HG02759 (cell line): ENCODE data around the gene OSMR.
"Not testable (repeated sequence)": the region's sequence is repeated elsewhere in the genome, so short reads cannot be mapped to it uniquely, and the experiment has no call there.

Experiments used
- ATAC-seq: cut with Tn5 transposase; IDR thresholded peaks from one replicate; pipeline ENCODE4 v1.9.1; 2021; ENCODE audit warnings: mild to moderate bottlenecking, moderate library complexity; ENCODE audit not compliant: unreplicated experiment

Gene OSMR

GRCh38 chr5:38830521-38831051, 15.2 kb upstream of the OSMR start:
- ATAC-seq, result no peak

GRCh38 chr5:38831117-38831516, 14.7 kb upstream of the OSMR start:
- no peak for ATAC-seq

- no peak for ATAC-seq
These were observed 13.9 kb upstream of the OSMR start for GRCh38 chr5:38831909-38832308.

GRCh38 chr5:38832810-38833209, 13.0 kb upstream of the OSMR start:
- ATAC-seq, result no peak

- ATAC-seq, result no peak
These were observed 9.9 kb upstream of the OSMR start for GRCh38 chr5:38835887-38836286.

DNA sequence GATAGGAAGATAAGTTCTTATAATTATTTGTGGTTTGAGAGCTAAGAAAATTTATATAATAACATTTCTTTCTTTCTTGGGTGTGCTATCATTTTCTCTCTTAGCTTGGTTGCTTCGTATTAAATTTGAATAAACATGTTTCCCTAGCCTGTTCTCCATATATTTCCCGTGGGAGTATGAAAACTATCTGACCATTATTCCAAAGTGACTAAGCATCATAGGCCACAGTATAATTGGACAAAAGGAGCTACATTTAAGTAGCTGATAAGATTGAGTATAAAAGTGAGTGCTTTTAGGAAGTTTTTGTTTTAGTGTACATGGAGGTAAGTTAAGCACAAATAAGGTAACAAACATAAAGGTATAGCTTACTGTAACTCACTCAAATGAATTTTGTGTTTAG, 8.4 kb upstream of the OSMR start:
- ATAC-seq, result no peak

DNA sequence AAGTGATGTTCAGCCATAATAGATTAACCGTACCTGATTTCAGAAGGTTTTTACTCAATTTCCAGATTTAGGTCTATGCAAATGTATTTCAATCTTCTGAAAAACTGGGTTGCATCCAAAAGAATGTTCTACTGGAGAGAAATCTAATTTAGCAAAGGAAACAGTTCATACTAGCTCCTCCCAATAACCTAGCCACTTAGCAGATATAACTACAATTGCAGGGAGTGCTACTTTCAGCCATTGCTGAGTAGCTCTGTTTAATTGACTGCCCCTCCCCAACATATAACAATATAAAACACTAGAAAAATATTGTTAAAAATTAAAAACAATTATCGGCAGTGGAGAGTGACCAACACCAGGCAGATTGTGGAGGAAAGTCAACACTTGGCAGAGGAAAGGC, 7.9 kb upstream of the OSMR start:
- ATAC-seq, result no peak

DNA sequence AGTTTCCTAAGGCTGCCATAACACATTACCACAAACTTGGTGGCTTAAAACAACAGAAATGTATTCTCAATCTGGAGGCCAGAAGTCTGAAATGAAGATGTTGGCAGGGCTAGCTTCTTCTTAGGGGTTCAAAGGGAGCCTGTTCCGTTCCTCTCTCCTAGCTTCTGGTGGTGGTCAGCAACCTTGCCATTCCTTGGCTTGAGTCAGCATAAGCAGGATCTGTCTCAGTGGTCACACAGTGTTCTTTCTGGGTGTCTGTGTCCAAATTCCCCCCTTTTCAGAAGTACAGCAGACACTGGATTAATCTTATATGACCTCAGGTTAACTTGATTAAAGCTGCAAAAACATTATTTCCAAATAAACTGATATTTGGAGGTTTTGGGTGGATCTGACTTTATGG, 2.1 kb upstream of the OSMR start:
- no peak for ATAC-seq

- ATAC-seq, result no peak
These were observed 683 bp downstream of the OSMR start for GRCh38 chr5:38846379-38847011.

- ATAC-seq, result no peak
These were observed 1.9 kb downstream of the OSMR start for GRCh38 chr5:38847559-38848347.

DNA sequence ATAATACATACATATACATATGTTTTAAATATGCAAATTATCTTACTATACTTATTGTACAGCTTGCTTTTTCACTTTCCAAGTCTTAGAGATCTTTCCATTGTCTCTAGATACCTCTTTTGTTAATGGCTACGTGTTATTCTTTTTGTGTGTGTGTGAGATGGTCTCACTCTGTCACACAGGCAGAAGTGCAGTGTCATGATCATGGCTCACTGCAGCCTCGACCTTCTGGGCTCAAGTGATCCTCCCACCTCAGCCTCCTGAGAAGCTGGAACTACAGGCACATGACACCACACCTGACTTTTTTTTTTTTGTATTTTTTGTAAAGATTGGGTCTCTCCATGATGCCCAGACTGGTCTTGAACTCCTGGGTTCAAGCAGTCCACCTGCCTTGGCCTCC, 2.8 kb downstream of the OSMR start:
- ATAC-seq, result no peak

GRCh38 chr5:38851640-38852039, 5.8 kb downstream of the OSMR start:
- ATAC-seq, result not testable (repeated sequence)

- ATAC-seq, result no peak
These were observed 8.1 kb downstream of the OSMR start for GRCh38 chr5:38853753-38854470.

GRCh38 chr5:38854907-38855306, 9.1 kb downstream of the OSMR start:
- ATAC-seq, result no peak

GRCh38 chr5:38856660-38857059, 10.8 kb downstream of the OSMR start:
- ATAC-seq, result no peak

DNA sequence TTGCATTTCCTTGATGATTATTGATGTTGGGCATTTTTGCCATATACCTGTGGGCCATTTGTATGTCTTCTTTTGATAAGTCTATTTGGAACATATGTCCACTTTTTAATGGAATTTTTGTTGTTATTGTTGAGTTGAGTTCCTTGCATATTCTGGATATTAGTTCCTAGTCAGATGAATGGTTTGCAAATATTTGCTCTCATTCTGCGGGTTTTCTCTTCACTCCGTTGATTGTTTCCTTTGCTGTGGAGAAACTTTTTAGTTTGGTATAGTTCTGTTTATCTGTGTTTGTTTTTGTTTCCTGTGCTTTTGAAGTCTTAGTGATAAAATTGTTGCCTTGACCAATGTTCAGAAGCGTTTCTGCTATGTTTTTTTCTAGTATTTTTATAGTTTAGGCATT, 13.0 kb downstream of the OSMR start:
- no peak for ATAC-seq

DNA sequence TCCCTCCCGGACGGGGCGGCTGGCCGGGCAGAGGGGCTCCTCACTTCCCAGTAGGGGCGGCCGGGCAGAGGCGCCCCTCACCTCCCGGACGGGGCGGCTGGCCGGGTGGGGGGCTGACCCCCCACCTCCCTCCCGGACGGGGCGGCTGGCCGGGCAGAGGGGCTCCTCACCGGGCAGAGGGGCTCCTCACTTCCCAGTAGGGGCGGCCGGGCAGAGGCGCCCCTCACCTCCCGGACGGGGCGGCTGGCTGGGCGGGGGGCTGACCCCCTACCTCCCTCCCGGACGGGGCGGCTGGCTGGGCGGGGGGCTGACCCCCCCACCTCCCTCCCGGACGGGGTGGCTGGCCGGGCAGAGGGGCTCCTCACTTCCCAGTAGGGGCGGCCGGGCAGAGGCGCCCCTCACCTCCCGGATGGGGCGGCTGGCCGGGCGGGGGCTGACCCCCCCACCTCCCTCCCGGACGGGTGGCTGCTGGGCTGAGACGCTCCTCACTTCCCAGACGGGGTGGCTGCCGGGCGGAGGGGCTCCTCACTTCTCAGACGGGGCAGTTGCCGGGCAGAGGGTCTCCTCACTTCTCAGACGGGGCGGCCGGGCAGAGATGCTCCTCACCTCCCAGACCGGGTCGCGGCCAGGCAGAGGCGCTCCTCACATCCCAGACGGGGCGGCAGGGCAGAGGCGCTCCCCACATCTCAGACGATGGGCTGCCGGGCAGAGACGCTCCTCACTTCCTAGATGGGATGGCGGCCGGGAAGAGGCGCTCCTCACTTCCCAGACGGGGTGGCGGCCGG, 16.4 kb downstream of the OSMR start:
- ATAC-seq, result not testable (repeated sequence)

- no peak for ATAC-seq
These were observed 20.7 kb downstream of the OSMR start for GRCh38 chr5:38866362-38867031.

DNA sequence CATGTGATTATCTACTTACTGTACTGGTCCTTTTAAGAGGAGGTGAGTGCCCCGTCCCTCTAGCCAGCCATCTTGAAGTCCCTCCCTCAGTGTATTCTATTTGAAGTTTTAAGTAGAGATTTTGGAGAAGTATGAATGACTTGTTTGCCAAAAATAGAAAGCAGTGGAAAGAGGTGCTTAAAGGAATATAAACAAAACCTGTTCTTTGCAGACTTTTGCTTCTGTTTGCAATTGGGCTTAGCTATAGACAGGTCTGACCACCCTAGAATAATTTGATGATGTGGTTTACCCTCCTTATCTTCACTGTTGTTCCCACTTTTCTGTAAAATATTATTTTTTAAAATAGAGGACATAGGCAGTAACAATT, 21.2 kb downstream of the OSMR start:
- ATAC-seq, result no peak

DNA sequence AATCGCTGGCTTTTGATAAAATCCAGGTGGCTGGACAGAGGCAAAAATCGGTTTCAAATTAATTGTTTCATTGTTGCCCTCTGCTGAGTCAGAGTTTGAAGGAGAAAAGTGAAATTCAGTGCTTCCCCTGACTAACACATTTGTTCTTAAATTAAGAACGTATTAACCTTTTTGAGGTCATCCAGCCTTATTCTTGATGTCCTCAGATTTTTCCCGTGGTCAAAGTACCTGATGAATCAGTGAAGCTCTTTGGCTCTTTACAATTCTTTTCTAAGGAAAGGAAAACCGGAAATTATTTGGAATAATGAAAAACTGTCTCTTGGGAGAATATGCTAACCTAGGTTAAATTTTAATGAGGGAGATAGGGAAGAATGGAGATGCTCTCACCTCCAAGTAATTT, 21.6 kb downstream of the OSMR start:
- no peak for ATAC-seq
